ENCODE results near the gene DBNDD2. TPM values are rescaled to one million over a fixed set of nuclear protein-coding genes. Genes with fewer than 3 reads are reported as not detected.

The DBNDD2 gene
- total RNA-seq, 6 experiments from 2014 or later: 2.3 to 5.3 (median 3.3) TPM

DNA sequence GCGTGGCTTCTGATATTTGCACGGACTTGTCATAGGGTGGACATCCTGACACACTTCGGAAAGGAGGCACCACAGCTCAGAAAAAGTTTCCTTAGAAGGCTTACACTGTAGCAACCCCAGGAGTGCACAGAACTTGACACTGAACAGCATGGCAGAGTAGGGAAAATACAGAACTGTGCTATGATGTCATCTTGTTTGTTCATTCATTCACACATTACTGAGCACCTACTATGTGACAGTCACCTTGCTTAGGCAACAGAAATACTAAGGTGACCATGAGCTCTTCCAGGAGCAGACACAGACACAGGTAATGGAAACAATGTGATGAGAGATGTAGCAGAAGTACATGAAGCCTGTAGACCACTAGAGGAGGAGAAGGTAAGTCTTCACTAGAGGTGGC, 5.4 kb downstream of the DBNDD2 start:
- intact Hi-C loops (cut with DNase I): no loop called here
- Histone ChIP-seq H3K27me3 (no peaks in the 10 kb centered on the region), H3K4me1 (peaks cover 0 to 13% (median 3%) of the 10 kb centered on the region in 4 donors), H3K9me3 (no peaks in the 10 kb centered on the region), H3K27ac (no peak overlapping the region), H3K36me3 (peaks cover 0 to 3% (median 0%) of the 10 kb centered on the region in 4 donors), H3K4me3 (no peak overlapping the region)
- 59% methylated on average over 3 of the region's 3 CpGs for WGBS (ENCODE audit: insufficient coverage, low coverage, low lambda C conversion rate, missing lambda C conversion rate)
- ATAC-seq (no peak), DNase-seq (no peak)
- TF ChIP-seq POLR2A (IDR thresholded peaks at IDR 0.05): no peak
- TF ChIP-seq, protein P1, sequence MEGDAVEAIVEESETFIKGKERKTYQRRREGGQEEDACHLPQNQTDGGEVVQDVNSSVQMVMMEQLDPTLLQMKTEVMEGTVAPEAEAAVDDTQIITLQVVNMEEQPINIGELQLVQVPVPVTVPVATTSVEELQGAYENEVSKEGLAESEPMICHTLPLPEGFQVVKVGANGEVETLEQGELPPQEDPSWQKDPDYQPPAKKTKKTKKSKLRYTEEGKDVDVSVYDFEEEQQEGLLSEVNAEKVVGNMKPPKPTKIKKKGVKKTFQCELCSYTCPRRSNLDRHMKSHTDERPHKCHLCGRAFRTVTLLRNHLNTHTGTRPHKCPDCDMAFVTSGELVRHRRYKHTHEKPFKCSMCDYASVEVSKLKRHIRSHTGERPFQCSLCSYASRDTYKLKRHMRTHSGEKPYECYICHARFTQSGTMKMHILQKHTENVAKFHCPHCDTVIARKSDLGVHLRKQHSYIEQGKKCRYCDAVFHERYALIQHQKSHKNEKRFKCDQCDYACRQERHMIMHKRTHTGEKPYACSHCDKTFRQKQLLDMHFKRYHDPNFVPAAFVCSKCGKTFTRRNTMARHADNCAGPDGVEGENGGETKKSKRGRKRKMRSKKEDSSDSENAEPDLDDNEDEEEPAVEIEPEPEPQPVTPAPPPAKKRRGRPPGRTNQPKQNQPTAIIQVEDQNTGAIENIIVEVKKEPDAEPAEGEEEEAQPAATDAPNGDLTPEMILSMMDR (IDR thresholded peaks at IDR 0.05): no peak

DNA sequence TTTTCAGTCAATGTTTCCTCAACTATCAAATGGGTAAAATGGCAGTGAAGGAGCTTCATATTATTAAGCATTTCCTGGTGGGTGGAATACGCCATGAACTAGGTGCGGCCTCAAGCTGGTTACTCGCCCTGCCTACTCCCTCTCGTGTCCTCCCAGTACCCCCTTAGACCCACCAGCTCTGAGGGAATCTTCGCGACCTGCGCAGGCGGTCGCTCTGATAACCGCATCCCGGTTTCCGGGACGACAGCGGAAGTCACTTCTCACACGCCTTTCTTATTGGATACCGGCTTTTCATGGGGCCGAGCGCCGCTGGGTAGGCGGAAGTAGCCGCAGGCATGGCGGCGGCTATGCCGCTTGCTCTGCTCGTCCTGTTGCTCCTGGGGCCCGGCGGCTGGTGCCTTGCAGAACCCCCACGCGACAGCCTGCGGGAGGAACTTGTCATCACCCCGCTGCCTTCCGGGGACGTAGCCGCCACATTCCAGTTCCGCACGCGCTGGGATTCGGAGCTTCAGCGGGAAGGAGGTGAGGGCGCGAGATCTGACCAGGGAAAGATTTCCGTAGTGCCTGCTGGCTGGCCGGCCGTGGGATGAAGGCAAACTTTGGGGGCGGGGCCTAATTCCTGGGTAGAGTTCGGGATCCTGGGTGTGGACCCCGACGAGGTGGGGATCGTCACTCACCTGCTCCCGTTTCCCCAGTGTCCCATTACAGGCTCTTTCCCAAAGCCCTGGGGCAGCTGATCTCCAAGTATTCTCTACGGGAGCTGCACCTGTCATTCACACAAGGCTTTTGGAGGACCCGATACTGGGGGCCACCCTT, 7.9 kb downstream of the DBNDD2 start, which contains the start of gene PIGT:
TSS of gene PIGT (plus strand) at position 320 of the 816 bp plus-strand sequence. CDS start at position 336, 16 bp downstream.
- Histone ChIP-seq H3K27ac (peak within 1 kb of the TSS in 2 of 3 donors; percentile 21 to 57), H3K4me1 (peaks cover 0 to 21% (median 6%) of the 10 kb centered on the region in 4 donors), H3K9me3 (no peaks in the 10 kb centered on the region), H3K27me3 (no peaks in the 10 kb centered on the region), H3K36me3 (peaks cover 0 to 15% (median 9%) of the 10 kb centered on the region in 4 donors), H3K4me3 (peak within 1 kb of the TSS; percentile 80 to 98 (median 83))
- intact Hi-C loops (cut with DNase I): no loop called here
- peak; percentile 91 to 95 (median 93) for ATAC-seq
- peak; percentile 93 for TF ChIP-seq POLR2A (IDR thresholded peaks at IDR 0.05)
- TF ChIP-seq, protein P1 (IDR thresholded peaks at IDR 0.05): no peak
- DNase-seq: peak; percentile 83 to 89 (median 87)
- WGBS (ENCODE audit: insufficient coverage, low coverage, low lambda C conversion rate, missing lambda C conversion rate): 2% methylated on average over 22 of the region's 52 CpGs

DNA sequence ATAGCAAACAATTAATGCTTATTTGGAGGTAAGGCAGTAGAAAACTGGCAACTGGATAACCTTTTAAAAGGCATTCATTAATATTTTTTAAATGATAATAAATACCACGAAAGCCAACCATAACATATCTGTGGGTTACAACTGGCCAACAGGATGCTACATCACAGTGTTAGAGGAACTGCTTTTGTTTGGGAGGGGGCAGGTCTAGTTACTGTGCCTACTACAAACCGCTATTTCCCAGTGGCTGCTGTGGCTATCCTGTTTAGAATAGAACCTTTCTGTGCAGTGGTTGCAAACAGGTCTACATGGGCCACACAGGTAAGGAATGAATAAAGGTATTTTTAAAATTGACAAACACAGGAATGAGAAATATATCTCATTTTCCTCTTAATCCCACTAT, 8.8 kb downstream of the DBNDD2 start:
- no peak for DNase-seq
- Histone ChIP-seq H3K9me3 (no peaks in the 10 kb centered on the region), H3K4me1 (peaks cover 0 to 21% (median 6%) of the 10 kb centered on the region in 4 donors), H3K4me3 (peak overlapping the region; percentile 80 to 98 (median 83)), H3K27ac (no peak overlapping the region), H3K36me3 (peaks cover 0 to 23% (median 13%) of the 10 kb centered on the region in 4 donors), H3K27me3 (no peaks in the 10 kb centered on the region)
- TF ChIP-seq, protein P1 (IDR thresholded peaks at IDR 0.05): no peak
- TF ChIP-seq POLR2A (IDR thresholded peaks at IDR 0.05): no peak
- intact Hi-C loops (cut with DNase I): no loop called here
- 56% methylated on average over 2 of the region's 2 CpGs for WGBS (ENCODE audit: insufficient coverage, low coverage, low lambda C conversion rate, missing lambda C conversion rate)
- ATAC-seq: no peak

DNA sequence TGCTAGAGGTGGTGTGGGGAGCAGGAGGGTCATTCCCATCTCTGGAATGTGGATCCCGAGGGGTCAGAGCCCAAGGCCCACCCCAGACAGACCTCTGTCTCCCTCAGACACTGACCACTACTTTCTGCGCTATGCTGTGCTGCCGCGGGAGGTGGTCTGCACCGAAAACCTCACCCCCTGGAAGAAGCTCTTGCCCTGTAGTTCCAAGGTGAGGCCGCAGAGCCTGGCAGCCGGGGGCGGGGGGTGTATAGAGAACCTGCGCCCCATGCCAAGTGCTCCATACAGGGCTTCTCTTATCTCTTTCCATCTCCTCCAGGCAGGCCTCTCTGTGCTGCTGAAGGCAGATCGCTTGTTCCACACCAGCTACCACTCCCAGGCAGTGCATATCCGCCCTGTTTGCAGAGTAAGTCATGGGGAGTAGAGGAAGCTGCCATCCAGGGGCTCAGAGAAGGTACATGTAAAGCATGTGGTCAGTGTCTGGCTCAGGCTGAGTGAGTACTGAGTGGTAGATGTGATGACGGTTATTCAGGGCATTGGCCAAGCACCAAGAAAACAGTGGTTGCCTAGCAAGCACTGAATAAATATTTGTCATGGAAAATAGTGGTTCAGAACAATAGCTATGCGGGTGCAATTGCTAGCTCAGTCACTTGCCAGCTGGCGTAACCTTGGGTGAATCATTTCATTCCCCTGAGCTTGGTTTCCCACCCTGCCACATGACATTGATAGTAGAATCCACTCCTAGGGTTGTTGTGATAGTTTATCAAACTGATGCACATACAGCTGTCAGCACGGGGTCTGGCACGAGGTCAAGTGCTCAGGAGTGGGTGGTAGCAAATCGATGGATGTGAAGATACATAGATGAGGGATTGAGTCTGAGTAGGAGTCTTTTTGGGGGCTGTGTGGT, 11.4 kb downstream of the DBNDD2 start:
- intact Hi-C loops (cut with DNase I): loop anchor here in 1 of 2 donors (10.0 kb wide), 1 partner anchor 45 kb away; the partner anchor contains the start of gene TP53TG5
- peak in 2 of 3 donors; percentile 45 to 64 for DNase-seq
- 47% methylated on average over 8 of the region's 17 CpGs for WGBS (ENCODE audit: insufficient coverage, low coverage, low lambda C conversion rate, missing lambda C conversion rate)

More for the DNA sequence above, 11.4 kb downstream of the DBNDD2 start:
- Histone ChIP-seq H3K36me3 (peaks cover 0 to 38% (median 20%) of the 10 kb centered on the region in 4 donors), H3K4me3 (no peak overlapping the region), H3K27ac (peak overlapping the region in 1 of 3 donors; percentile 15), H3K9me3 (no peaks in the 10 kb centered on the region), H3K4me1 (peaks cover 0 to 21% (median 6%) of the 10 kb centered on the region in 4 donors), H3K27me3 (no peaks in the 10 kb centered on the region)
- peak; percentile 68 to 83 (median 80) for ATAC-seq
- TF ChIP-seq POLR2A (IDR thresholded peaks at IDR 0.05): no peak
- TF ChIP-seq, protein P1 (IDR thresholded peaks at IDR 0.05): no peak
